Stimulated activated naive CD4-positive, alpha-beta T cell (primary cell): ENCODE data around the gene SRSF8.
"Not testable (repeated sequence)": the region's sequence is repeated elsewhere in the genome, so short reads cannot be mapped to it uniquely, and the experiment has no call there.

ENCODE experiments used
- DNase-seq, 6 experiments: peaks; one replicate each; lab custom pipeline; 2025; lab: John Stamatoyannopoulos, UW

SRSF8 gene

DNA sequence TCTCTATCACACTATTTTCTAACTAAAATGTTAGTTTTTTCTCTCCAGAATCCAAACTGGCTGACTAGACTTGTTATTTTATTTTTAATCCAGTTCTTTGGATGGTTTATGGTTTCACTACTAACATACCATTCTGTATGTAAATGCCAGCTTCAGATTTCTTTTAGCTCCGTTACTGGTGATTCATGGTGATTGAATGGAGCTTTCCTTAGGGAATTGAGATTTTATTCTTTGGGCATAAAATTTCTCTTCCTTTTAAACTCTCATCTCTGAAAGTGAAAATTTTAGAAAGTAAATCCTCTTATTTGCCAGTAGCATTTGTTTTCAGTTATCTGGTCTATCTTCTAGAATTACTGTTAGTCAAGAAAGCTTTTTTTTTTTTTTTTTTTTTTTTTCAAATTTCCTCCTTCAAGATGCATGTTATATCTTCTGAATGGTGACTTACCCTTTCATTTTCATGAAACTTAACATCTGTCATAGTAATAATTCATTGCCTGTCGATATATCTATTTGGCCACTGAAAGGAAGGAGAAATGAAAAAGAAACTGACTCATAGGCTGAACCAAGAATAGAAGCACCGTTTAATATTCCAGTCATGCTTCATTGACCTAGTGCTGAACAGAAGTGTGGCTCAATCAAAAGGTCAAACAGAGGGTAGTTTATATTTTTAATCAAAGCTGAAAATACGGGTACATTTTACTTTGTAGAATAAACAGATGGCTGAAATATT, 29.3 kb downstream of the SRSF8 start:
- DNase-seq, result no peak

DNA sequence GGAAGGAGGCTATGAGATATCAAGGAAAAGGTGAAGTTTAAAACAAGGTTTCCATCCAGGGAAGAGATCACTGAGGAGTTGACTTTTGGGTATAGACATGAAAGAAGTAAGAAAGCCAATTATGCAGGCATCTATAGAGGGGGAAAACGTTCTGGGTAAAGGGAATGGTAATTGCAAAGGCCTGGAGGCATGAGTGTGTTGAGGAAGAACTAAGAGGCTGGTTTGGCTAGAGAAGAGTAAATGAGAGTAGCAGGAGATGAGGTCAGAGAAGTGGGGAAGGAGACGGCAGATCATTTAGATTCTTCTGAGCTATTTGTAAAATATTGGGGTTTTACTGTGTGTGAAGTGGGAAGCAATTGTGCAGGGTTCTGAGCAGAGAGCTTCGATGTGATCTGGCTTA, 30.5 kb downstream of the SRSF8 start:
- no peak for DNase-seq

DNA sequence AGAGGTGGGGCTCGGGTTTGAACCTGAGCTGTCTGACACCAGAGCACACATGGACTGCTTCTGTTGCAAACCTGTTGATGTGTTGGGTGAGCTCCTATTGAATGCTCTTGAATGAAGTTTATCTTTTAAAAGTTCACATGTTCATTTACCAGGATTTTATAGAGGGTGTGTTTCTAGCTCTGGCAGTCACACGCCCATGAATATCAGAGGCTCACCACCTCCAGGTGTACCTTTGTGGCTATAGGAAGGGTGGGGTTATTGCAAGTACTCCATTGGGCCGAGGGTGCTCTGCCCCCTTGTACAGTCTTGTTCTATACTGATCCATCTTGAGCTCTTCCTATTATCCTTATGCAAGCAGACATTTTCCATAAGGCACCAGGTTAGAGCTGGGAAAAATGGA, 32.1 kb downstream of the SRSF8 start:
- no peak for DNase-seq

DNA sequence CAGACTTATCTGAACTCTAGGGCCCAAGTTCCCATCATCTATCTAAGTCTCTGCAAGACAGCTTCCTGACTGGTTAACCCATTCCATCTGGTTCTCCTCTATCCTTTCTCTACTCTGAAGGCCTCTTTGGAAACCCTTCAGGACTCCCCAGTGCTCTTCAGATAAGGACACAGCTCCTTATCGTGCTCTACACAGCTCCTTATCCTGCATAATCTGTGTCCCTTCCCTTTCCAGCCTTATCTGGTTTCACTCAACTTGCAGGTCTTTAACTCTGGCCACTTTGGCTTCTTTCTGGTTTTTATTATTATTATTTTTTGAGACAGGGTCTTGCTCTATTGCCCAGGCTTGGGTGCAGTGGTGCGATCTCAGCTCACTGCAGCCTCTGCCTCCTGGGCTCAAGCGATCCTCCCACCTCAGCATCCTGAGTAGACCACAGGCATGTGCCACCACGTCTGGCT, 33.5 kb downstream of the SRSF8 start:
- DNase-seq, result no peak

DNA sequence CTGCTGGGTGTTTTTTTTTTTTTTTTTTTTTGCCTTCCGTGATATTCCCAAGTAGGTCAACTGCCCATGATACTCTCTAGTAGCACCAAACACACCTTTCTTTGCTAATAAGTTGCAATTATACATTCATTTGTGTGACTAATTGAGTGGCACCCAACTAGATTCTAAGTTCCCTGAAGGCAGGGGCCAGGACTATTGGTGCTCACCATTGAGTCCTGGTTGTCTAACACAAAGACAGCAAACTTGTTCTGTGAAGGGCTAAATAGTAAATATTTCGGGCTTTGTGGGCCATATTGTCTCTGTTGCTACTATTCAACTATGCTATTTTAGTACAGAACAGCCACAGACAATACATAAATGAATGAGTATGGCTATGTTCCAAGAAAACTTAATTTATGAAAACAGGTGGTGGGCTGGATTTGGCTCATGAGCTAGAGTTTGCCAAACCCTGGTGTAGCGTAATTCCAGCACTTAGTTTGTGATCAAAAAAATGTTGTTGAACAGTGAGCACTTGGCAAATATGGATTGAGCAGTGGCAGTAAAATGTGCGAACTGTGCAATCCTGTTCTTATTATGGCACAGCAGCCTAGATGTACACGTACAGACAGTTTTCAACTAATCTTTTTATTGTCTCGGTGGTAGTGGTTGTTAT, 34.3 kb downstream of the SRSF8 start:
- no peak for DNase-seq

DNA sequence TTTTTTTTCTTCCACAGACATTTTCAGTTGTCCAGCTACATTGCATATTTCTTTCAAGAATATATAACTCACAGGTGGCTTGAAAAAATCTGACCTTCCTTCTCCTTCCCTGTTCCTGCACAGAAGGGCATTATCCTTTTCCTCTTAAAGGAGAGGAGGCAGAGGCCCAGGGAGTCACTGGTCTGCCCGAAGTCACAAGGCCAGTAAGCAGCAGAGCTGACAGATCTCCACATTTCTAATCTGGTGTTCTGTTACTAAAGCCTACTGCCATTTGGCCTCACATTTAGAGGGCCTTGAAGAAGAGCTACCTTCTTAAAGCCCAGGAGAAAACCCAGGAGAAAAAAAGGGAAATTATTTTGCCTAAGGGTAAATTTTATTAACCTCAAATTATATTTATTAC, 35.2 kb downstream of the SRSF8 start:
- no peak for DNase-seq

DNA sequence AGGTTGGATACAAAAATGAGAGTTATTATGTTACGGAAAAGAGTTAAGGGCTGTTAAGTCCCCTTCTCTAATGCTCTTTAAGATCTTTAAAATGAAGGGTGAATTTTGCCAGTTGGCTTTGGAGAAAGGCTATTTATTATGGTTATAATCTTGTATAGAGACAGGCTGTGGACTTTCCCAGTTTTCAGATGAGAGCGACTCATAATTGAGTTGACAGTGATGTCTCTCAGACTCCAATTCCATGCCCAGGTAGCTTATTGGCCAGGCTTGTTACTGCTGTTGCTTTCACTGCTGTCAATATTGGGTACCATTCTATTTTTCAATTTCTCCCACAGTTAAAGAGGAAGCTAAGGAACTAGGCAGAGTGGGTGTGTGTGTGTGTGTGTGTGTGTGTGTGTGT, 36.0 kb downstream of the SRSF8 start:
- no peak for DNase-seq

DNA sequence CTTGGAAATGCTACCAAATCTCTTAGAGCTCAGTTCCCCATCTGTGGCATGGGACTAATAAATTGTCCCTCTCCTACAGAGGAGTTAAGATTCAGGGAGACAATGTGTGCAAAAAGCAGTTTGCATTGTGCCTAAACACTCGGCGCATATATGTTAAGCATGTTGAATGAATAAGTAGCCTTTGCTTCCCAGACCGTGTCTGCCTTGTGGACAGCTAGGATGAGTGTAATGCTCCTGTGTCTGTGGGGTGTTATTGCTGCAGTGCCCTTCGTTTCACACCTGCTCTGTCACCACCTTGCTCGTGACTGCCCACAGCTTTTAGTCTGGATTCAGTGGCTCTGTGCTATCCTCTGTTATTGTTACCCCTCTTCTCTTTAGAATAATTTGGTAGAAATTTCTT, 37.0 kb downstream of the SRSF8 start:
- no peak for DNase-seq

DNA sequence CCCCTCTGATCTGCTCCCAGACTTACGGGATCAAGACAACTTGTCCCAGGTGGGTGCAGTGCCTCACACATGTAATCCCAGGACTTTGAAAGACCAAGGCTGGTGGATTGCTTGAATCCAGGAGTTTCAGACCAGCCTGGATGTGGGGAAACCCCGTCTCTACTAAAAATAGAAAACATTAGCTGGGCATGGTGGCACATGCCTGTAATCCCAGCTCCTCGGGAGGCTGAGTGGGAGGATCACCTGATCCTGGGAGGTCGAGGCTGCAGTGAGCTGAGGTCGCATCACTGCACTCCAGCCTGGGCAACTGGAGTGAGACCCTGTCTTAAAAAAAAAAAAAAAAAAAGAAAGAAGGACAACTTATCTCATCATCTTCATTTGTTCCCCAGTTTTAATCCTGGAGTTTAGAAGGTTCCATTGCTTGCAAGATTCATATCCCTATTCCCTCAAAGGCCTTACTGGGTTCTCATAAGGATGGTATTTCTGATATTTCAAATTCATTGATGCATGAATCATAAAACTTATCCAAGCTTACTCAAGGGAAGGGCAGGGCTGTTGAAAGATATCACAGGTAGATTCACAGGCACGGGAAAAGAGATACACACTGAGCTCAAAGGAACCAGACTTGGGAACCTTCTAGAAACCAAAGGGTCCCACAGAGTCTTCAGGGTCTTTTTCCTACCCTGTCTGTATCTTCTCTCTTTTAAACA, 37.6 kb downstream of the SRSF8 start:
- DNase-seq, result no peak

DNA sequence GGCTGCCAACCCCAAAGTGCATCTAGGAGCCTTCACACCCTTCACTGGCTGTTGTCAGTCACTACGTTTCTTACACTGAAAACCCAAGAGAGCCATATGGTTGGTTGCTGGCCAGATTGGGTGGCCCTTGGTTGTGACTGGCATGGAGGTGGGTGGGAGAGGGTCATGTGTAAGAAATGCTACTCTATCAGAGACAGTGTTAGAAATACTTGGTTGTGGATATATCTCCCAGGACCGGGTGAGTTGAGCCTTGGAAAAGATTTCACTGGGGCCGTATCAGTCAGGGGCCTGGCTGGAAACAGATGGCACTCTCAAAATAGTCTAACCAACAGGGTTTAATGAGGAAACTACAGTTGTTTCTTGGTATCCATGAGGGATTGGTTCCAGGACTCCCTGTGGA, 38.1 kb downstream of the SRSF8 start:
- DNase-seq, result no peak

DNA sequence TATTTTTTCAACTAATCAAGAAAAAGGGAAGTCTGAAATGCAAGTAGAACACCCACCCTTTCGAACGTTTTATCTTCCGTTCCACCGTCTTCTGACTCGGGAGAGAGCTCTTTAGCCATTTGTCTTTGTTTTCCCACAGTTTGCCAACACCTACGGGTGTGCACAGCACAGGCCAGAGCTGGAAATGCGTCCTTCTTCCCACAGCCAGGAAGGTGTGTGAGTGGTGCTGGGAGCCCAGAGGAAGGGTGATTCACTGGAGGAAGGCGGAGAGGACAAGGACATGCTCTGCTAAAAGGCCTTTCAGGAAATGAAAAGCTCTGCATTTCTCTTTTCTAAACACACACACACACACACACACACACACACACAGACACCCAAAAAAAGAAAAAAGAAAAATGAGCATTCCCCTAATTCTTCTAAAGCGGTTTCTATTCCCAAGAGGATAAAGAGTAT, 41.5 kb downstream of the SRSF8 start:
- no peak for DNase-seq

DNA sequence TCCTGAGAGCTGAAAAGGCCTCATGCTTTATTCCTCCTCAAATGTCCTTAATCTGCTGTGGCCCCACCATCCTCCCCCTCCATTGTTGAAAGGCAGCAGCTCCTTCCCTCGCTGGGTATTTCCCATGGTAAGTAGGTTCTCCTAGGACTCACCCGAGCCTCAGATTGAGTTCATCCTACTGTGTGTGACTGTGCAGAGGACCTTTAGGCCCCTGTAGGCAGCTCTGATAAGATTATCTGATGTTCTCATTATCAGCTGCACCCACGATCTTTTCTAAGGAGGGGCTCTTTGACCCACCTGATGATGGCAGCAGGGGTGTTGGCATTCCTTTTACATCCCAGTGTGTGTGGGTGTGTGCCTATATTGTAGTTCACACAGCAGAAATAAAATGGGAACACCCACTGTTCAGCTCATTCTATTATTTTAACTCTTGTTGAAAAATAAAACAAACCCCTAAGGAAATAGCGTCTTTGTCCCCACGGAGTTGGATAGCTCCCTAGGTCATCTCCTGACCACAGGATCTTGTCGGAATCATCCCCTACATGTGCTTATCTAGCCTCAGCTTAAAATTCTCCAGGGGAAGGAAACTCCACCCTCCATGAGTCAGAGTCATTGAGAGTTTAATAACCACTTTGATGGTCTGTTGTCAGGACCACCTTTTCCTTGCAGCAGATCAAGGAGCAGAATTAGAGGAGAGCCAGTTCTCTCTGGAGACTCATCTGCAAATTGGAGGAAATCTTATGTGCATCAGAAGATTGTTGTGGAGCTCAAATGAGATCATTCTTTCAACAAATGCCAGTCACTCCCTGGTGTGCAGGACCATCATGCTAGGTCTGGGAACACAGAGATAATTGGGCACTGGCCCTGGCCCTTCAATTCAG, 42.2 kb downstream of the SRSF8 start:
- DNase-seq, result no peak

DNA sequence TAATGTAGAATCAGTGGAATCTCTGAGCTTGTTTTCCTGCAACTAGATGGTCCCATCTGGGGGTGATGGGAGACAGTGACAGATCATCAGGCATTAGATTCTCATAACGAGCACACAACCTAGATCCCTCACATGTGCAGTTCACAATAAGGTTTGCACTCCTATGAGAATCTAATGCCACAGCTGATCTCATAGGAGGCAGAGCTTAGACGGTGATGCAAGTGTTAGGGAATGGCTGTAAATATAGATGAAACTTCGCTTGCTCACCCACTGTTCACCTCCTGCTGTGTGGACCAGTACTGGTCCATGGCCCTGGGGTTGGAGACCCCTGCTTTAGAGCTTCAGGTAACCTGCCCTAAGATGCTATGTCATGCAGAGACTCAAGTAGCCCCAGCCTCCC, 44.8 kb downstream of the SRSF8 start:
- DNase-seq, result not testable (repeated sequence)

DNA sequence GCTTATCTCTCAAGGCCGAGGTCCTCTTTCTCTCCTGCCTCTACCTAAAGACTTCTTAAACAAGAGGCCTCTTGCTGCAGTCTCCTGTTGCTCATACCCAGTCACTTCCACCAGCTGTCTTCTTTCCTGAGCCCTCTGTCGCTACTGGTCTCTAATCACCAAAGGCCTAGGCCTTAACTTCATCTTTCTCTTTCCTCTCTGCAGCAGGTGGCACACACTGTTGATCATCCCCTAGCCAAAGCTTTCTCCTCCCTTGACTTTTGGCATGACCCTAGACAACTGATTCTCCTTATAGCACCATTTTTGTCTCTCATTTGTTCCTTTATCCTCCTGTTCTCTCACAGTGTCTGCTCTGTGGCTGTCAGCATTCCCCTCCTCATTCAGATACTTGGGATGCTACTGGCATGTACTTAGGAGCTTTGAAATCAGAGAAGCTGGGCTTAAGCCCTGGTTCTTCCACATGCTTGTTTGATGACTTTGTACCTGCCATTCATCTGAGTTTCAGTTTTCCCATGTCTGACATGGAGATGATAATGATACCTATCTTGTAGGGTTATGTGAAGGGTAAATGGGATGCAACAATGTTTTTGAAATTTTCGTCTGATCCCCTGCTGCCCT, 45.3 kb downstream of the SRSF8 start:
- no peak for DNase-seq

DNA sequence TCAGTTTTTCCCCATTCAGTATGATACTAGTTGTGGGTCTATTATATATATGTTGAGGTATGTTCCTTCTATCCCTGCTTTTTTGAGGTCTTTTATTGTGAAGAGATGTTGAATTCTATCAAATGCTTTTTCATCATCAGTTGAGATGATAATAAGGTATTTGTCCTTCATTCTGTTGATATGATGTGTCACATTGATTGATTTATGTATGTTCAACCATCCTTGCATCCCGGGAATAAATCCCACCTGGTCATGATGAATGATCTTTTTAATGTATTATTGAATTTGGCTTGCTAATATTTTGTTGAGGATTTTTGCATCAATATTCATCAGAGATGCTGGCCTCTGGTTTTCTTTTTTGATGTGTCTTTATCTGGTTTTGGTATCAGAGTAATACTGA, 48.9 kb downstream of the SRSF8 start:
- DNase-seq, result no peak

DNA sequence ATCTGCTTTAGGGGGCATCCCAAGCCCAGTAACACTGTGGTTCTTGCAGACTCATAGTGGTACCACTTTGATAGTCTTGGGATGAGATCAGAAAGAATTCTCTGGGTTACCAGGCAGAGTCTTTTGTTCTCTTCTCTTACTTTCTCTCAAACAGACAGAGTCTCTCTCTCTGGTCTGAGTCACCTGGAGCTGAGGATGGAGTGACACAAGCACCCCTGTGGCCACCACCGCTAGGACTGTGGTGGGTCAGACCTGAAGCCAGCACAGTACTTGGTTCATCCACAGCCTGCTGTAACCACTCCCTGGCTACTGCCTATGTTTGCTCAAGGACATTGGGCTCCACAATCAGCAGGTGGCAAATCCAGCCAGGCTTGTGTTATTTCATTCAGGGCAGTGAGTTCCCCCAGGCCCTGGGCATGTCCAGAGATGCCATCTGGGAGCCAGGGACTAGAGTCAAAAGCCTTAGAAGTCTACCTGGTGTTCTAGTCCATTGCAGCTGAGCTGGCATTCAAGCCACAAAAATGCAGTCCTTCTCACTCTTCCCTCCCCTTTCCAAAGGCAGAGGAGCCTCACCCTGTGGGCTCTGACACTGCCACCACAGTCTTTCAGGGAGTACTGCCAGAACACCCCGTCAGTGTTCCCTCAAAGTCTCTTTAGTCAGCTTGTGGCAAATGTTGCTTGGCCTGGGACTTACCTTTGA, 52.8 kb downstream of the SRSF8 start:
- no peak for DNase-seq
